WI38 (cell line): ENCODE measurements around the gene TMEM86A.
A peak's percentile ranks its signal among the peaks of the same experiment; 100 is the strongest.
"Not testable (repeated sequence)": the region's sequence is repeated elsewhere in the genome, so short reads cannot be mapped to it uniquely, and the experiment has no call there.

ENCODE experiments used
- H3K4me3 ChIP-seq: 2 replicates; pipeline ENCODE4 v1.5.1; 2011; ENCODE audit warnings: low read depth, mild to moderate bottlenecking, control low read depth, low read length
- CTCF ChIP-seq: IDR thresholded peaks from 2 replicates; pipeline ENCODE4 v1.5.1; 2012; ENCODE audit warnings: low read depth, mild to moderate bottlenecking, control low read depth, low read length

Gene TMEM86A

GRCh38 chr11:18698341-18699268 lies at the start of gene TMEM86A:
Gene TMEM86A (plus strand): TSS chr11:18698779. CDS start chr11:18698887, 108 bp downstream.
- peak within 1 kb of the TSS; percentile 63 for H3K4me3 ChIP-seq
- TF ChIP-seq CTCF = no peak

DNA sequence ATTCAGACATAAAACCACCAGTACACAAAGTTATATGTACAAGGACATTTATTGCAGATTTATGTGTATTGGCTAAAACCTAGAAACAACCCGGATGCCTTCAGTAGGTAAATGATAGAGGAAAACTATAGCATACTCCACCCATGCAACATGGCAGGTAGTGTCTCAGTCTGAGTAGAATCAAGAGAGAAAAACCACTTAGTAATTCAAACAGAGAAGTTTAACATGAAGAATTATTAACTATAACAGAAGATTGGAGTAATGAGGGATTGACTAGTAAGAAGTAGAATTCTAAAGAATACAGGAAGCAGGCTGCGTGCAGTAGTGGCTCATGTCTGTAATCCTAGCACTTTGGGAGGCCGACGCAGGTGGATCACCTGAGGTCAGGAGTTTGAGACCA lies 48.2 kb upstream of the TMEM86A start:
- no peak overlapping the region for H3K4me3 ChIP-seq
- no peak for TF ChIP-seq CTCF

- TF ChIP-seq CTCF = peak; percentile 57
- no peak overlapping the region for H3K4me3 ChIP-seq
Observed at GRCh38 chr11:18650859-18651557, 47.6 kb upstream of the TMEM86A start.

GRCh38 chr11:18657673-18658072 lies 40.9 kb upstream of the TMEM86A start:
- no peak for TF ChIP-seq CTCF
- no peak overlapping the region for H3K4me3 ChIP-seq

DNA sequence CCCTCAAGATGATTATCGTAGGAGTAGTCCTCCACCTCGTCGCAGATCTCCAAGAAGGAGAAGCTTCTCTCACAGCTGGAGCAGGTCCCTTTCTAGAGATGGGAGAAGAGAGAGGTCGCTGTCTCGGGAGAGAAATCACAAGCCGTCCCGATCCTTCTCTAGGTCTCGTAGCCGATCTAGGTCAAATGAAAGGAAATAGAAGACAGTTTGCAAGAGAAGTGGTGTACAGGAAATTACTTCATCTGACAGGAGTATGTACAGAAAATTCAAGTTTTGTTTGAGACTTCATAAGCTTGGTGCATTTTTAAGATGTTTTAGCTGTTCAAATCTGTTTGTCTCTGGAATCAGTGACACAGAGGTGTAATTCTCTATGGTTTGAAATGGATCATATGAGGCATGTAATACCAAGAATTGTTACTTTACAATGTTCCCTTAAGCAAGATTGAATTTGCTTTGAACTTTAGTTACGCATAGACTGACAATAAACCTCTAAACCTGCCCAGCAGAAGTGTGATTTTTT lies 33.2 kb upstream of the TMEM86A start:
- H3K4me3 ChIP-seq = not testable (repeated sequence)

DNA sequence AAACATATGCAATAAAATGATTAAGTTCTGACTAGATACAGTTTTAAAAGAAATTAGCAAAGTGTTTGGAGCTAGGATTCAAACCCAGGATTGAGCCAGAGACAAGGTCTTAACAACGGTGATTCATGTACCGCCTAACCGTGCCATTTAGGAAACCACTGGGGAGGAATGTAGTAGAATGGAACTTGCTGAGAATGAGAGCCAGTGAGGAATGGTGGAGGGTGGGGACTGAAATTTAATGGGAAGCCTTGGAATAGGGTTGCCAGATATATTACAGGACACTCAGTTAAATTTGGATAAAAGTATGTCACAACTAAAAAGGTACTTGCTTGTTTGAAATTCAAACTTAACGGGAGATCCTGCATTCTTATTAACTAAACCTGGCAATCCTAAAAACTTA lies 30.4 kb upstream of the TMEM86A start:
- H3K4me3 ChIP-seq = no peak overlapping the region
- no peak for TF ChIP-seq CTCF

DNA sequence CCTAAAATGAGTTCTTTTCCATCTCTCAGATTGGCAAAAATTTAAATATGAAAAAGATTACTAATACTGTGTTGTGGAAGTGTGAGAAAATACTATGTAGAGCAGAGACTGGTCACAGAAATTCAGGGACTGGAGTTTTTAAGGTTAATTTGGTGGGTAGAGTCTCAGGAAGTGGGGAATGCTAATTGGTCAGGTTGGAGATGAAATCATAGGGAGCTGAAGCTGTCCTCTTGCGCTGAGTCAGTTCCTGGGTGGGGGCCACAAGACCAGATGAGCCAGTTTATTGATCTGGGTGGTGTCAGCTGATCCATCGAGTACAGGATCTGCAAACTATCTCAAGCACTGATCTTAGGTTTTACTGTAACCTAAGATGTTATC lies 29.4 kb upstream of the TMEM86A start:
- H3K4me3 ChIP-seq = no peak overlapping the region

More for the DNA sequence above, 29.4 kb upstream of the TMEM86A start:
- TF ChIP-seq CTCF = no peak
